HG03095 (cell line): ENCODE measurements around the gene TPRN.

Source experiments
- ATAC-seq: cut with Tn5 transposase; IDR thresholded peaks from one replicate; pipeline ENCODE4 v1.9.1; 2021; ENCODE audit warnings: moderate library complexity; ENCODE audit not compliant: unreplicated experiment

Gene TPRN

DNA sequence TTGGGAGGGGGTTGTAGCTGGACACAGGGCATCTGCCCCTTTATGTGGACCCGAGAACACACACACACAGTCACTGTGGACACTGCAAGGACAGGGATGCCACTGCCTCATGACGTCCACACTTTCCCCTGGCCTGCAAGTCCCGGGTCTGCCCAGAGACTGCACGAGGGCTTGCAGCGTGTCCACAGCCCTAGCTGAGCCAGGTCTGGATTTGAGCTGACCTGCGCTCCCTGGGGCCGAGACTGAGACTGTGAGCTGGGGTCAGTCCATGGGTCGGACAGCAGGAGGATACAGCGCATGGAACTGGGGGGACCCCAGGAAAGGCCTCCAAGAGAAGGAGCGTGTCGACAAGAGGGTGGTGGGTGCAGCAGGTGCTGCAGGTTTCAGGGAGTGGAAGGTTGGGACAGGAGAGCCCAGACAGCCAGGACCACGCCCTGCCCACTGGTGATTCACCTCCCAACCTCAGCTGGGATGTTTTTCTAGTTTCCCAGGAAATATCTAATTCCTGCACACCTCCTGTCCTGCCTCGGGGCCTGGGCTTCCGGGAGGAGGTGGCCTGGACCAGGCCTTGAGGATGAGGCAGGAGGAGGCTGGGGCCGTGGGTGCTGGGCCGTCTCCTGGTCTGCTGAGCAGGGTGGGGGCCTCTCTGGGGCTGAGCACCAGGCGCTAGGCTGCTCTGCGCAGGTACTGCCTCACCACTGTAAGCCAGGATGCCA, 26.0 kb upstream of the TPRN start:
- no peak for ATAC-seq

DNA sequence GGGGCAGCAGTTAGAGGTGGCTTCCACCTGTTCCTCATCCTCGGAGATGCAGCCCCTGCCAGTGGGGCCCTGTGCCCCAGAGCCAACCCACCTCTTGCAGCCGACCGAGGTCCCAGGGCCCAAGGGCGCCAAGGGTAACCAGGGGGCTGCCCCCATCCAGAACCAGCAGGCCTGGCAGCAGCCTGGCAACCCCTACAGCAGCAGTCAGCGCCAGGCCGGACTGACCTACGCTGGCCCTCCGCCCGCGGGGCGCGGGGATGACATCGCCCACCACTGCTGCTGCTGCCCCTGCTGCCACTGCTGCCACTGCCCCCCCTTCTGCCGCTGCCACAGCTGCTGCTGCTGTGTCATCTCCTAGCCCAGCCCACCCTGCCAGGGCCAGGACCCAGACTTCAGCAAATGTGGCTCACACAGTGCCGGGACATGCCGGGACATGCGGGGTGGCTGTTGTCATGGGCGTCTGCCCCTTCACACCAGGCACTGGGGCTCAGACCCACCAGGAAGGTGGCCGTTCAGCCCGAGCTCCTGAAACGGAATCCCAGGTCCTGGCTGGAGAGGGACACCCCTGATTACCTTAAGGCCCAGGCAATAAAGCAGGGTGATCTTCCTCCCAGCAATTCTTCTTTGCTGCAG, 25.3 kb upstream of the TPRN start:
- no peak for ATAC-seq

DNA sequence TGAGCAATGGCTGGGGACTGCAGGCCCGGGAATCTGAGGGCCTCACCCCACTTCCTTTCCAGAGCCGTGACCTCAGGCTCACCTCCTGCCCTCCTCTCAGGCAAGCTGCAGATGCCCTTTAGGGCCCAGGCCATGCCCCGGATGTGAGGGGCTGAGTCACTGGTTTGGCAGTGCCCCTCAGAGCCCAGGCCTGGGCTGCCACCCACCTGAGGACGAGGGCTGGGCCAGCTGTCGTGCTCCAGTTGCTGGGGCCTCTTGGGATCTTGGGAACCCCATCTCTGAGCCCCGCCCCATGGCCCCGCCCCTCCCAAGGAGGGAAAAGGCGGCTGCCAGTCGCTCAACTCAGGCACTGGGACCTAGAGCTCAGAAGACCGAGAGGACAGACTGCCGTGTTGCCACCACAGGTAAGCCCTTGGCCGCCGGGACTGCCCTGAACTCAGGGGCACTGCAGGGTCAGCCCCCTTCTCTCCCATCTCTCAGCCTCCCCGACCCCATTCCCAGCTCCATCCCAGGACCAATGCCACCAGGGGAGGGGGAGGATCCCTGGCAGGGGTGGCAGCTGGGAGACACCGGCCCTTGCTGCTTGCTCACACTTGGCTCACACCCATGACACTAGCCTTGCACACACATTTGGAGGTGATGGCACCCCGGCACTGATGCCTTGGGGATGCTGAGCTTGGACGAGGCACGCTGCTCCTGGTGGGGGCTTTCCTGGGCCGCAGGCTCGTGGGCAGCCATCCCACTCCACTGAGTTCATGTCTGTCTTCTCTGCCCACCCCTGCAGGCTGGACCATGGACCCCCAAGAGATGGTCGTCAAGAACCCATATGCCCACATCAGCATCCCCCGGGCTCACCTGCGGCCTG, 24.5 kb upstream of the TPRN start, which contains the start of gene CYSRT1:
Gene CYSRT1, plus strand, starts transcription at position 345 of the 865 bp plus-strand sequence. Its CDS starts 448 bp downstream, at position 793.
- no peak for ATAC-seq

DNA sequence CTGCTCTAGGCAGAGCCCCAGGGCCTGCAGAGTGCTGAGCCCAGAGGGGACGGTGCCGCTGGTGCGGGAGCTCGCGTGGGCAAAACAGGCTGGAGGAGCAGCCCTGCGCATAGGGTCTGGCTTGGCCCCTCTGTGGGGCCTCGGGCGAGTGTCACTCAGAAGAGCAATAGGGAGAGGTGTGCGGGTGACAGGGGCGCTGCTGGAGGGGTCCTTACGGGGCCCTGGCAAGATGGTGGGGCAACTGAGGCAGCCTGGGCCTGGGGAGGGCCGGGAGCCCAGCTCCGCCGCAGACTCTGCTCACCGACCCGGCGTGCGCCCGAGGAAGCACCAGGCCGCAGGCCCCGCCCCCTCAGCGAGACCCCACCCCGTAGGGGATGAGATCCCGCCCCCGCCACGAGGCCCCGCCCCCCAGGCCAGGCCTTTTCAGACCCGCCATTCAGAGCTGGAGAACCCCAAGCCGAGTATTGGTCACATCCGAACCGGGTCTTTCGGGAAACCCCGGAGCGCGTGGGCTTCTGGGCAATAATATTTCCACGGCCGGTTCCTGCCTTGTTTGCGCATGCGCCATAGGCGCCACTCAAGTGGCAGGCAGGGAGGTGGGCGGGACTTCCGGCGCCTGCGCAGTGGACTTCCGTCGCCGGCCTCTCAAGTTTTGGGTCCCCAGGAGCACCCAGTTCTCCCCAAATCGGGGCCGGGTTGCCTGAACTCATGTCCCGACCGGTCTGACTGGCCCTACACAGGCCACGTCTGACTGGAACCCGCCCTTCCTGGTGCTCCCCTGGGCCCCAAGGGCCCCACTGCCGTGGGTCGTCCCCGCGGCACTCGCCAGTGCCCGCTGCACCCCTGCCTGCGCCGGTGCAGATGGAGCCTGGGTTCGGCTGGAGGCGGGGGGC, 22.8 kb upstream of the TPRN start:
- ATAC-seq = peak; percentile 59

DNA sequence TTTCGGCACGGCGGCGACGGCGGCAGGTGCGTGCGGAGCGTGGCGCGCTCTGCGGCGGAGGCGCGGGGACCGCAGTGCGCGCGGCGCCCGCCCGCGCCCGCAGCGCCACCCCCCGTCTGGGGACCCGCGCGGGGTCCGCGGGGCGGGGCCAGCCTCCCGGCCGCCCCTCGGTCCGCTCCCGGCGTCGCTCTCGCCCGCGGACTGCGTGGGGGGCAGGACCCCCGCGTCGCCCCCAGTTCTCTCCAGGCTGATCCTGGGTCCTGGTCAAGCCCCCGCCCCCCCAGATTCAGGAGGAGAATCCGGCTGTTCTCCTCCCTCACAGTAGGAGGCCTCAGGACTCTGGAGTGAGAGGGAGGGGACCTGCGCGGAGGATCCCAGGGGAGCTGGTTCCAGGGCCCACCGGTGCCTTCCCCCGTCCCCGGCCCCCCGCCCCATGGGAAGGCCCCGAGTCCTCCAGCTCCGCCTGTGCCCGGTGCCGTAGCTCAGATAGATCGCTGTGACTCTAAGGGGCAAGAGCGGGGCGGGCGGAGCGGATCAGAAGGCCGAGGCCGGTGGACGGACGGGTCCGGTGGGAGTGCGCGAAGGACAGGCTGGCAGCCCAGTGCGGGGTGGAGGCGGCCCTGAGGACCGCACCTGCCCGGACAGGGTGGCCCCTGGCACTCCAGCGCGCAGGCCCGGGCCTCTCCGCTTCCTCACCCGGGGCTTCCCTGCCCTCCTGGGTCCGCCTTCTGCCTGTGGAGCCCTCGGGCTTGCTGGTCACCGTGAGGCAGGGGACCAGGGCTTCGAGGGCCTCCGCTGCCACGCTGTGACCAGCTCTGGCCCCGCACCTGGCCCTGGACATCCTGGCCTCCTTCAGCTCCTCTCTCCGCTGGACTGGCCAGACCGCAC, 21.9 kb upstream of the TPRN start, which contains the start of gene RNF208:
Gene RNF208, minus strand, starts transcription at position 51 of the 888 bp plus-strand sequence. CDS start 1,028 bp downstream, outside the sequence.
- ATAC-seq = no peak

DNA sequence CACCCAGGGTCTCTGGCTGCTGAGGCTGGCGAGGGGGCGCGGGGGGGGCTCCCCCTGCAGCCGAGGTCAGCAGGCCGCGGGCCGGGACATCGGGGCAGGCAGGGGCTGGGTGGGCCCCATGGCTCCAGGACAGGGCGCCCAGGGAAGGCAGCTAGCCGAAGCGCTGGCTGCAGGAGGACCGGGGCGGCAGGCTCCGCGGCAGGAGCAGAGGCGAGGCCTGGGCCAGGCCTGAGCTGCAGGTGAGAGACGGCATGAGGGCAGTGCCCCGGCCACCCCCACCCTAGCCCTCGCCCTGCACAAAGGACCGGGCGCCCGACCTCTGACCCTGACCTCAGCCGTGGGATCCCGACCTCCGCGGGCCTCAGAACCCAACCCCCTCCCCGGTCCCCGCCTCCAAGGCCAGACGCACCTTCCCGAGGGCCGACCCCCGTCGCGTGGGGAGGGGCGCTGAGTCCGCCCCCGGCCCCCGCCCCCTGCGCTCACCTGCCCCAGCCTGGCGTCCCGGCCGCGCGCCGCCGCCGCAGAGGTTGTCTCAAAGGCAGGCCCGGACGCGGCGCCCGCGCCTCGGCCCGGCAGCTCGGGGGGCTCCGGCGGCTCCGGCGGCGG, 21.1 kb upstream of the TPRN start:
- no peak for ATAC-seq

DNA sequence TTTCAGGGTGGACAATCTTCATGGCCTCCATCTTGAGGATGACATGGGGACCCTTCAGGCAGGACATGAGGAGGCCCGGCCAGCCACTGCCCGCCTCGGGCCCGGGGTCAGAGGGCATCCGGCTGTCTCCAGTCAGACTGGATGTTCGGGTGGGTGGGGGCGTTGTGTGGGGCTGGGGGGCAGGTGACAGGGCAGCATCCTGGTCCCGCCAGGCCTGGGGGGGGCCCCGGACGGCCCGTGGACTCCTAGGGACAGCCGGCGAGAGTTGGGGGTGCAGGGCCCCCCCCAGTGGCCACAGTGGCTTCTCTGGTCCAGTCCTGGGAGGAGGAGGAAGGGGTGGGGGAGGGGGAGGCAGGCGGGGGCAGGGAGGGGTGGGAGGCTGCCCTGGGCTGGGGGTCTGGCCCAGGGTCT, 20.6 kb upstream of the TPRN start:
- no peak for ATAC-seq

DNA sequence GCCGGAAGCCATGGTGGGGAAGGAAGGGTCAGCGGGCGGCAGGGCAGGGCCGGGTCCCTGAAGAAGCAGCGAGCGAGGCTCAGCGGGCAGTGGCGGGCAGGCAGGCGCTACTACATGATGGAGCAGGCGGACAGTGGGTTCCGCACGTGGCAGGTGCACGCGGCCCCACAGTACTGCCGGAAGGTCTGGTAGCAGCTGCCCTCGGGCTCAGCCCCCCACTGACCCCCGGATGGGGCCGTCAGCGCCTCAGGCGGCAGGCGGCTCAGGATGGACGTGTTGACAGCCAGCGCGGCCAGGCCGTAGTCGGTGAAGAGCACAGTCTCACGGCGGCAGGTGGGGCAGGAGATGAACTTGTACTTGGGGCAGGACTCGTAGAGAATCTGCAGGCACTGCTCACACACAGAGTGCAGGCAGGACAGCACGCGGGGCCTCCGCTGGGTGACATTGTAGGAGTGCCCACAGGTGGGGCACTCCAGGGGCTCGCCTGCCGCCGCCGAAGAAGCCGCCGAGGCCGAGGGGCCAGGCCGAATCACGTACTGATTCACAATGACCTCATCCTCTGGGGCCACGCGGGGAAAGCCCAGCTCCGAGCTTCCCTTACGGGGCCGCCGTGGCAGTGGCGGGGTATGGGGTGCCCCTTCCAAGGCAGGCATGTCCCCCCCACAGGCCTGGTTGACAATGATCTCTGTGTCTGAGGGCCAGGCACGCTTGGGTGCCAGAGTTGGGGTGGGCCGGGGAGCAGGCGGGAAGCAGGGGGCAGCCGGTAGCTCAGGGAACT, 20.0 kb upstream of the TPRN start:
- ATAC-seq = no peak

DNA sequence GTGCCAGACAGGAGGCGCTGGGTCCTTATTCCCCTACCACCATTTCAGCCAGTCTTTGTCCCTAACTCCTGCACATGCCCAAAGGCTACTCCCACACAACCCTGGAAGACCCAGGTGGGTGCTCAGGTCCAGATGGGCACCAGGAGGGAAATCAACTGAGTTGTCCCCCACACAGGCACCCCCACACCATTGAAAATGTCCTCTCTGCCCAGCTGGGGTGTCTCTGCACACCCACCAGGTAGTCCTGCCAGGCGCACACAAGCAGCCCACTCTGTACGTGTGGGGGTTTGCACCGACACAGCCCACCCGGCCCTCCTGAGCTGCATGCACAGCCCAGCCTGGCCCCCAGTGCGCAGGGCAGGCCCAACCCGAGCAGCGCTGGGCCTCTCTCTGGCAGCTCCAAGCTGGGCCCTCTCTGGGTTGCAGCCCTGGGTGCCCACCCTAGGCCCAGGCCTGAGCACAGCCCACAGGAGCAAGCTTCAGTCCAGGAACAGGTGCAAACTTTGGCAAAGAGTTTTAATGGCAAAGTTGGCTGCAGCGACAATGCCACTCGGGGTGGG, 19.3 kb upstream of the TPRN start:
- ATAC-seq = no peak

DNA sequence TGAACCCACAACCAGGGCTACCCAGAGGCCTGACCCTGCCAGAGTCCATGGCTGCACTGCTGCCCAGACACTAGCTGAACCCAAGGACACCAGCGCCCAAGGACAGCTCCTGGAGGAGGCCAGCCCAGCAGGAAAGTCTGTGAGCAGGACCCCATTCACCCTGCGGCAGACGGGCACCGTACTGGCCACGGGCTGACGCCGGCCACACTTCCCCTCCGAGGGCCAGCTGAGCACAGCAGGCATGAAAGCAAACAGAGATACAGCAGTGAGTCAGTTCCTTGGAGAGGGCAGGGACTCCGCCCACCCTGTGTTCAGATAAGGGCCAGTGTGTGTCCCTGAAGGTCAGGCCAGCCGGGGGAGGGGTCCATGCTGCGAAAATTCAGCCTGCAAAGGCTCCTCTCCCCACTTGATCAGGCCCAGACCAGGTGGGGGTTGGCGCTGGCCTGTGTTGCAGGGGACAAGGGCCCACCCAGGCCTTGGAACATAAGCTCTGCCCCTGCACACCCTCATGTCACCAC, 18.3 kb upstream of the TPRN start:
- ATAC-seq = no peak

DNA sequence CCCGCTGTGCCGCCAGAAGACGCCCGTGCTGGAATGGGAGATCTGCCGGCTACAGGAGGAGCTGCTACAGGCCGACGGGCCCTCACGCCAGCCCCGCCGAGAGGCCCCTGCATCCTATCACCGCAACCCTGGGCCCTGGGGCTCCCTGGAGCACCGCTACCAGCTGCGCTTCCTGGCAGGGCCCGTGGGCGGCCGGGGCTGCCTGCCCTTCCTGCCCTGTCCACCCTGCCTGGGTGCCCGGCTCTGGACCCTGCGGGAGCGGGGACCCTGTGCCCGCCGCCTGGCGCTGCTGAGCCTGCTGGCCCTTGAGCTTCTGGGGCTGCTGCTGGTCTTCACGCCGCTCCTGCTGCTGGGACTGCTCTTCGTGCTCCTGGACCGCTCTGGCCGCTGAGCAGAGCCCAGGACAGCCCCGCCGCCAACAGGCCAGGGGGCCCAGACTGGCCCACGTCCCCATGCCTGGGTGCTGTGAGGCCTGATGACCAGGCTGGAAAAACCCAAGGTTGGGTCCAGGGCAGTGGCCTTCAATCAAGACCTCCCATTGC, 17.7 kb upstream of the TPRN start:
- no peak for ATAC-seq

DNA sequence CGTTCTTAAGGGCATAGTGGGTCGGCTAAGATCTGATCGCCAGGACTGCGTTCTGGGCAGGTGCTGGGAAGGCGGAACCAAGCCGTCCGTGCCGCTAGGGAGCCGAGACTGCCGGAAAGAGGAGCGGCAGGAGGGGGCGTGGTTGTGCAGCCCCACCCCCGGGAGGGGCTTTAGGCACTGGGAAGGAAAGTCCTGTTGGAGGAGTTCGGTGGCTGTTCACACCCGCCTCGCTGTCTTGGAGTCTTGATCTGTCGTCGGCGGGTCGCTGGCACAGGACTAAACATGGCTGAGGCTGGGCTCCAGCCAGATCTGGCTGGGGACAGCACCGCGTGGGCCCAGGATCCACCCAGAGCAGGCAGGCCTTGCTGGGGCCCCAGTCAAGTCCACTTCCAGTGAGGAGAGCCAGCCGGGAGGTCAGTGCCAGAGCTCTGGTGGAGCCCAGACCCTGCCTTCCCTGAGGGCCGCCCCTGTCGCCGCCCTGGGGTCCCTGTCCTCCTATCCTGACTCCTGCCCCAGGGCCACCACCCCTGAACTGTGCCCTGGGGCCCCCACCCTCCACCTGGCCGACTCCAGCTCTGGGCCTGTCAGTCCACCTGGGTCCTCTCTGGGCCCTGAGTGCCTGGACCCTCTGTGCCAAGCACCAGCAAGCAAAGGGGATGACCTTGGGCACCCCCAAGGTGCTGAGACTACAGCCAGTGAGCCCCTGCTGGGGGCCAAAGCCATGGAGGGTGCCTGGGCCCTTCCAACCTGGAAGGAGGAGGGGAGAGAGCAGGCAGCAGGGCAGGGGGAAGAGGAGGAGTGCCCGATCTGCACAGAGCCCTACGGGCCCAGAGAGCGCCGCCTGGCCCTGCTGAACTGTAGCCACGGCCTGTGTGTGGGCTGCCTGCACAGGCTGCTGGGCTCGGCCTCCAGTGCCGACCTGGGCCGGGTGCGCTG, 17.0 kb upstream of the TPRN start:
- ATAC-seq = no peak

DNA sequence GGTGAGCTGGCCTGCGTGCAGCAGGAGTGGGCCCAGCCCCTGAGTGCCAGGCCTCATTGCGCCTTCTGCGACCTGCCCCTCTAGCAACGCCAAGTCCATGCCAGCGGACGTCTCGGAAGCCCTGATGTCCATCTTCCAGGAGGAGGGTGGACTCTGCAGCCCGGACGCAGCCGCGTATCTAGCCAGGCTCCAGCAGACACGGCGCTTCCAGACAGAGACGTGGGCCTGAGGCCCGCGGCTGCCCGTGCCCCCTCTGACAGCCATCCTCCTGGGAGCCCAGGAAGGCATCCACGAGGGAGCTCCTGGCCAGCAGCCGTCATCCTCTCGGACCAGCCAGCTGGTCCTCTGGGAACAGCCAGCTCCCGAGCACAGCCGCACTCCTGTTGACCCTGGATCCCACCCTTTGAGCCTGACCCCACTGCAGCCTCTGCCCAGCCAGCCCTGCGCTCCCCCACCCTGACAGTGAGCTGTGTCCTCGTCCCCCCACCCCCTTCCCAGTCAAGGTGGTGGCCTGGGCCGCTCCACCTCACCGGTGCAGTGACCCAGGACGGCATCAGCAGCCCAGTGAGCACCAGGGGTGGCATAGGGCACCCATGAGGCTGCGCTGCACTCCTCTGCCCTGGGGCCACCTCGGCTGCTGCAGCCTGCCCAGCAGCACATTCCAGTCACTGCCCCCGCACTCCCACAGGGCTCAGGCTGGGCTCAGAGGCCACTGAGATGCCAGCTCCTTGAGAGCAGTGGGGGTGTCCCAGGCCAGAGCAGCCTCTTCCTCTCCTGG, 15.8 kb upstream of the TPRN start:
- ATAC-seq = no peak

DNA sequence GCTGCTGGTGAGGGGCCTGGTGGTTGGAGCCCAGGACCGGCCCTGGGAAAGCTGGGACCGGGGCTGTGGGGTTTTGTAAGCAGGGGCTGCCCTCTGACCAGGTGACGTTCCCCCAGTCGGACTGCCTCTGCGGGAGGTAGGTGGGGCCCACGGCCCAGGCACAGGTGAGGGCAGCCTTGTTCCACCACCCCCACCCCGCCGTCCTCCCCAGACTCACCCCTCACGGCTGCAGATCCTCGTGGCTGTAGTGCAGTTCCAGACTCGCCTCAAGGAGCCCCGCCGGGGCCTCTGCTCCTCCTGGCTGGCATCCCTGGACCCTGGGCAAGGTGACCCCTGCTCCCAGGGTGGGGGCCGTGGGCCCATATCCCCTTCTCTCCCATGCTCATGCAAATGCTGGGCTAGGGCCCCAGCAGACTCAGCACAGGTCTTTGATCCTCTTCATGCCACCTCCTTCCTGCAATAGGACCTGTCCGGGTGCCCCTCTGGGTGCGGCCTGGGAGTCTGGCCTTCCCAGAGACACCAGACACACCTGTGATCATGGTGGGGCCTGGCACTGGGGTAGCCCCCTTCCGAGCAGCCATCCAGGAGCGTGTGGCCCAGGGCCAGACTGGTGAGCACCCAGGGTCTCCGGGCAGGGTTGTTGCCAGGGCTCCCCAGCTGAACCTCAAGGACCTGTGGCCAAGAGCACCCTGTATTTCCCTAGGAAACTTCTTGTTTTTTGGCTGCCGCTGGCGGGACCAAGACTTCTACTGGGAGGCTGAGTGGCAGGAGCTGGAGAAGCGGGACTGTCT, 14.8 kb upstream of the TPRN start:
- no peak for ATAC-seq

DNA sequence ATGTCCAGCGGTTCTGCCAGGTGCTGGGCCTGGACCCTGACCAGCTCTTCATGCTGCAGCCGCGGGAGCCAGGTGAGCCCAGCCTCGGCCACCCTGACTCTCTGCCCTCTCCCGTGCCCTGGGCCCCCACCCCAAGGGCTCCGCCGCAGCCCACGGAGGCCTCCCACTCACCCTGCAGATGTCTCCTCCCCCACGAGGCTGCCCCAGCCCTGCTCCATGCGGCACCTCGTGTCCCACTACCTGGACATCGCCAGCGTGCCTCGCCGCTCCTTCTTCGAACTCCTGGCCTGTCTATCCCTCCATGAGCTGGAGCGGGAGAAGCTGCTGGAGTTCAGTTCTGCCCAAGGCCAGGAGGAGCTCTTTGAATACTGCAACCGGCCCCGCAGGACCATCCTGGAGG, 14.1 kb upstream of the TPRN start:
- no peak for ATAC-seq
